AG04450 (cell line): ENCODE results near the gene DIS3L. TPM values are rescaled to one million over a fixed set of nuclear protein-coding genes. Genes with fewer than 3 reads are reported as not detected.

Experiments
- CTCF ChIA-PET: fragments of 300-600, 350-600 bp; formaldehyde crosslinking; extraction: SDS; loops from one replicate; lab custom pipeline; 2022; ENCODE audit warnings: antibody characterized with exemption, inconsistent platforms; lab: Charles Lee
- POLR2A ChIA-PET: fragments of 350-600 bp; formaldehyde crosslinking; extraction: SDS; loops from one replicate; lab custom pipeline; 2021; ENCODE audit warnings: antibody characterized with exemption, inconsistent platforms; lab: Yijun Ruan, JAX
- DNase-seq: peaks from one replicate; pipeline ENCODE4 v3.0.0-alpha.2; 2011; ENCODE audit warnings: low read depth, low spot score
- H3K27ac ChIP-seq: one replicate; pipeline ENCODE4 v1.5.1; 2012; ENCODE audit warnings: low read depth, low read length, control low read depth
- H3K27me3 ChIP-seq: one replicate; pipeline ENCODE4 v1.6.0; 2012; ENCODE audit warnings: low read length; ENCODE audit not compliant: control insufficient read depth, insufficient read depth
- H3K4me3 ChIP-seq: 2 replicates; pipeline ENCODE4 v1.5.1; 2011; ENCODE audit warnings: mild to moderate bottlenecking, low read depth, low read length, control low read depth
- H3K9me3 ChIP-seq: 2 replicates; pipeline ENCODE4 v1.5.1; 2012; ENCODE audit warnings: low read length; ENCODE audit not compliant: control insufficient read depth, insufficient read depth
- polyA plus RNA-seq: library from polyadenylated mRNA; depleted of rRNA; stranded (reverse); fragments of >200 nt; gene quantifications from 2 replicates; pipeline ENCODE4 v1.2.3, GENCODE V29; 2011
- TF ChIP-seq, protein P1 (sequence below): IDR thresholded peaks from 2 replicates; pipeline ENCODE4 v1.5.1; 2011; ENCODE audit warnings: low read depth, low read length, control low read depth, inconsistent platforms

DIS3L gene
- polyA plus RNA-seq, 1 experiment: 12.1 TPM

DNA sequence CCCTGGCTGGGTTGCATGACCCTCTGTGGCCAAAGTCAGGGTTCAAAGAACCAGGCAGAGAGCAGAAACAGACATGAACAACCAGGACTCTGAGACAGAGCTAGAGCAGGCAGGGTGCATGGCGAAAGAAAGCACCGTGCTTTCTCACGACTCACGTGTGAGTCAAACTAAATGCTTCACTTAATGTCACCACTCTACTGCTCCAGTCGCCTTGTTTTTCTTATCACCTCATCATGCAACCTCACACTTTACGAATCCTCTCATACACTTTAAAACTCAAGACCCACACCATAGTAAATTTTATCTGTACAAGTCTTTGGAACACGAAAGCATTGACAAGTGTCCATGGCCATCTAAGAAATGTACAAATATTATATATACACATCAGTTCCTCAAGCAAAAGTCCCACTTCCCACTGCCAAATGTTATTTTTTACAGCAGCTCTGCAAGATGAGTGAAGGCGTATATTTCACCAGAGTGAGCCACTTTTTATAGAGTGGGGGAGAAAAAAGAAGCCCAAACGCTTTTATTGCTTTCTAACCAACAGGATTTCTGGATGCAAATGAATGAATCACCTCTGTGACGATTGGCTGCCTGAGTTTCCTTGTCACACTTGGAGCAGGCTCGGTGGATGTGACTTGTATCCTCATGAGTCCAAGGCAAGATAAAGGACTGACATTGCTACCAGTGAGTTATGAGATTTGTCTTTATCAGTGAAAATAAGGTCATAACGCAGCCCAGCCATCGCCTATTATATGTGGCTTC lies 23.9 kb upstream of the DIS3L start:
- Histone ChIP-seq H3K27ac (no peak overlapping the region), H3K27me3 (peaks cover 17% of the 10 kb centered on the region), H3K9me3 (no peaks in the 10 kb centered on the region), H3K4me3 (no peak overlapping the region)
- DNase-seq: no peak
- ChIA-PET POLR2A (no interaction called here), CTCF (no interaction called here)
- TF ChIP-seq, protein P1, sequence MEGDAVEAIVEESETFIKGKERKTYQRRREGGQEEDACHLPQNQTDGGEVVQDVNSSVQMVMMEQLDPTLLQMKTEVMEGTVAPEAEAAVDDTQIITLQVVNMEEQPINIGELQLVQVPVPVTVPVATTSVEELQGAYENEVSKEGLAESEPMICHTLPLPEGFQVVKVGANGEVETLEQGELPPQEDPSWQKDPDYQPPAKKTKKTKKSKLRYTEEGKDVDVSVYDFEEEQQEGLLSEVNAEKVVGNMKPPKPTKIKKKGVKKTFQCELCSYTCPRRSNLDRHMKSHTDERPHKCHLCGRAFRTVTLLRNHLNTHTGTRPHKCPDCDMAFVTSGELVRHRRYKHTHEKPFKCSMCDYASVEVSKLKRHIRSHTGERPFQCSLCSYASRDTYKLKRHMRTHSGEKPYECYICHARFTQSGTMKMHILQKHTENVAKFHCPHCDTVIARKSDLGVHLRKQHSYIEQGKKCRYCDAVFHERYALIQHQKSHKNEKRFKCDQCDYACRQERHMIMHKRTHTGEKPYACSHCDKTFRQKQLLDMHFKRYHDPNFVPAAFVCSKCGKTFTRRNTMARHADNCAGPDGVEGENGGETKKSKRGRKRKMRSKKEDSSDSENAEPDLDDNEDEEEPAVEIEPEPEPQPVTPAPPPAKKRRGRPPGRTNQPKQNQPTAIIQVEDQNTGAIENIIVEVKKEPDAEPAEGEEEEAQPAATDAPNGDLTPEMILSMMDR: no peak

DNA sequence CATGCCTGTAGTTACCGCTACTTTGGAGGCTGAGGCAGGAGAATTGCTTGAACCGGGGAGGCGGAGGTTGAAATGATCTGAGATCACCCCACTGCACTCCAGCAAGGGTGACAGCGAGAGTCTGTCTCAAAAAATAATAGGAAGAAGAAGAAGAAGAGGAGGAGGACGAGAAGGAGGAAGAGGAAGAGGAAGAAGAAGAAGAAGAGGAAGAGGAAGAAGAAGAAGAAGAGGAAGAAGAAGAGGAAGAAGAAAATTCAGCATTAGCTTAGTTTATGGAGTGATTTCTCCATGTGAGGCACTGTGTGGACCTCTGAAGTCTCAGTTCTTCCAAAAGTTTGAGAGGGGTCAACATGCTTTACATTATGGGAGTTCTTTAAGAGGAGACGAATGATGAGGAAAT lies 22.4 kb upstream of the DIS3L start:
- CTCF ChIA-PET: no interaction called here
- Histone ChIP-seq H3K27ac (no peak overlapping the region), H3K9me3 (no peaks in the 10 kb centered on the region), H3K27me3 (peaks cover 12% of the 10 kb centered on the region), H3K4me3 (no peak overlapping the region)
- DNase-seq: no peak
- TF ChIP-seq, protein P1: no peak
- POLR2A ChIA-PET: no interaction called here

DNA sequence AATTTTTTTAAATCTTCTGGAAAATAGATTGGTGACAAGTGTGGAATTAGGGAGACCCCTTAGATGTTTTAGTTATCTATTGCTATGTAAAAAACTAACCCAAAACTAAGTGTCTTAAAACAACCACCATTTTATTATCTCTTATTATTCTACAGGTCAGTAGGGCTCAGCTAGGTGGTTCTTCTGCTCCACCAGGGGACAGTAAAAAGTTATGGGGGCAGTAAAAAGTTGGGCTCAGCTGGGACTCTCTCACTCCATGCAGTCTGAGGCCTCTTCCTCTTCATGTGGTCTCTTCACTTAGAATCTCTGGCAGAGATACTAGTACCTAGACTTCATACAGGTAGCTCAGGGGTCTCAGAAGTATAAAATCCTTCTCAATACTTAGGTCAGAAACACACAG lies 18.0 kb upstream of the DIS3L start:
- ChIA-PET POLR2A (no interaction called here), CTCF (no interaction called here)
- Histone ChIP-seq H3K9me3 (no peaks in the 10 kb centered on the region), H3K4me3 (no peak overlapping the region), H3K27ac (no peak overlapping the region), H3K27me3 (peaks cover 23% of the 10 kb centered on the region)
- DNase-seq: no peak
- TF ChIP-seq, protein P1: no peak

DNA sequence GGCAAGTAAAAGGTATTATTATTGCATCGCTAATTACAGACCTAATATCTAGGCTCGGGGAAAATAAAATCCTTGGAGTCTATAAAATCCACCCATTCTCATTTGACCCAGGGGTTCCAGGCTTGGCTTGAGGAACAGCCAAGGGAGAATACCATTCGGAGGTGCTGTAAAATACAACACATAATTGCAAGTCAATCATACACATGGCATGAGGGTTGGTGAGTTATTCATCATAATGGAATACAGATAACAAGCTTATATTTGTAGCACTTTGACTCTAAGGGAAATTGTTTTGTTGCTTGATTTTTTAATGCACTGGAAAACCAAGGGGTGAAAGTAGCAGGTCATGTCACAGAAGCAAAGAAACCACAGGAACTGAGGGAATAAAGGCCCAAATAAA lies 16.8 kb upstream of the DIS3L start:
- POLR2A ChIA-PET: no interaction called here
- DNase-seq: no peak
- H3K9me3 ChIP-seq: no peaks in the 10 kb centered on the region
- H3K27ac ChIP-seq: no peak overlapping the region
- H3K27me3 ChIP-seq: peaks cover 34% of the 10 kb centered on the region
- TF ChIP-seq, protein P1: no peak
- H3K4me3 ChIP-seq: no peak overlapping the region
- CTCF ChIA-PET: no interaction called here

DNA sequence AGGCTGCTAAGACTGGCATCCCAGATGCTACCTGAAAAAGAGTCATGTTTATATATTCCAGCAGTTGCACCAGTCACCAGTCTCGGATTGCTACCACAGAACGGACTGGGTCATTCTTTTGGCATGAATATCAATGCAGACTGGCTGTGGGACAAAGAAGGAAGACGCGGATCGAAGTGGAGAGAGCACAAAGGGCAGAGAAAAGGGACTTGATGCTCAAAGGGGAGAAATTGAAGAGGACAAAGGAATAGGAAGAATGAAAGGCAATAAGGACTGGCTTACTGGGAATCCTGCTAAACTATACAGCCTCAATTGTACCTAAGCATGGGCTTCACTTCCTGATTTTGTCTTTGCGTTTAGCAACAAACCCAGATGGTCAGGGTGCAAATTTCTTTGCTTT lies 15.3 kb upstream of the DIS3L start:
- Histone ChIP-seq H3K4me3 (no peak overlapping the region), H3K9me3 (no peaks in the 10 kb centered on the region), H3K27ac (no peak overlapping the region), H3K27me3 (peaks cover 38% of the 10 kb centered on the region)
- TF ChIP-seq, protein P1: no peak
- ChIA-PET CTCF (no interaction called here), POLR2A (no interaction called here)
- DNase-seq: no peak
